Right lobe of liver (tissue), 4 donors: Measurements from ENCODE around the gene RALB.

ENCODE experiments used
- CTCF ChIP-seq, 4 donors: fragments of 200-600 bp in 3 of 4; fragments of 450-650 bp in 1 of 4; IDR thresholded peaks; one replicate each; pipeline versions ENCODE4 v1.5.1 to v1.8.0; 2016 to 2022; ENCODE audit warnings: antibody characterized with exemption in 4 of 4, mild to moderate bottlenecking in 2 of 4
- POLR2A ChIP-seq: fragments of 450-650 bp; IDR thresholded peaks from one replicate; pipeline ENCODE4 v1.6.1; 2017; ENCODE audit warnings: antibody characterized with exemption, mild to moderate bottlenecking
- donor health status: DM: no; HTN: no; CAD: no.
- donor health status: DM: no; HTN: no; CAD: no.
- donor health status: DM: no; HTN: yes; CAD: no.

- TF ChIP-seq CTCF (IDR thresholded peaks at IDR 0.05) (no peak), POLR2A (no peak)
Measured at GRCh38 chr2:120271711-120272379, 19.2 kb downstream of the RALB start.
